Melanocyte of skin (primary cell): ENCODE measurements around the gene SPON2. TPM values are rescaled to one million over a fixed set of nuclear protein-coding genes. Genes with fewer than 3 reads are reported as not detected.

Experiments
- small RNA-seq, 2 donors: library from RNA; depleted of rRNA; stranded (forward); fragments of <200 nt; gene quantifications; one replicate each; pipeline ENCODE3, GENCODE V24; 2012
- total RNA-seq, 2 donors: library from RNA; depleted of rRNA; stranded (reverse); fragments of >200 nt; gene quantifications; 2 replicates each; pipeline ENCODE4 v1.2.3, GENCODE V29; 2012

SPON2 gene
- total RNA-seq = 10 to 100 TPM; 20.0 to 42.0 TPM

GRCh38 chr4:1172228-1172851, at the start of gene SPON2:
Gene SPON2 (minus strand): TSS chr4:1172583.

Small RNA genes within 50 kb of the gene (small RNA-seq; reads per million reads assigned to genes)
- 0 reads per million in 2 donors for gene RF00554

Other genes with a start within 250 kb of the SPON2 start
- 10 to 100 TPM; 56.9 to 62.6 TPM for gene GAK, start 240.3 kb downstream of the SPON2 start, total RNA-seq
- gene TMEM175, start 240.1 kb downstream of the SPON2 start, total RNA-seq = 10 to 100 TPM; 13.0 to 18.6 TPM
- 10 to 100 TPM; 17.6 to 22.7 TPM for gene DGKQ, start 199.0 kb downstream of the SPON2 start, total RNA-seq
- 10 to 100 TPM in 1 of 2 donors, 1 to 10 TPM in 1; 6.7 to 15.8 TPM for gene IDUA, start 185.5 kb downstream of the SPON2 start, total RNA-seq
- under 1 TPM; 0.33 to 0.34 TPM for gene SLC26A1, start 179.2 kb downstream of the SPON2 start, total RNA-seq
- 10 to 100 TPM in 1 of 2 donors, 1 to 10 TPM in 1; 4.3 to 11.7 TPM for gene FGFRL1, start 161.0 kb downstream of the SPON2 start, total RNA-seq
- gene RNF212, start 59.0 kb downstream of the SPON2 start, total RNA-seq = under 1 TPM in 1 of 2 donors, not detected in 1; 0.34 TPM
- 100 to 1,000 TPM; 200 to 215 TPM for gene CTBP1, start 76.5 kb upstream of the SPON2 start, total RNA-seq
- gene MAEA, start 117.3 kb upstream of the SPON2 start, total RNA-seq = 10 to 100 TPM; 76.9 to 93.6 TPM
- gene UVSSA, start 174.6 kb upstream of the SPON2 start, total RNA-seq = 10 to 100 TPM in 1 of 2 donors, 1 to 10 TPM in 1; 9.7 to 19.3 TPM
- not detected for gene NKX1-1, start 233.9 kb upstream of the SPON2 start, total RNA-seq